ENCODE results near the gene SYCN.
"Not testable (repeated sequence)": the region's sequence is repeated elsewhere in the genome, so short reads cannot be mapped to it uniquely, and the experiment has no call there.

DNA sequence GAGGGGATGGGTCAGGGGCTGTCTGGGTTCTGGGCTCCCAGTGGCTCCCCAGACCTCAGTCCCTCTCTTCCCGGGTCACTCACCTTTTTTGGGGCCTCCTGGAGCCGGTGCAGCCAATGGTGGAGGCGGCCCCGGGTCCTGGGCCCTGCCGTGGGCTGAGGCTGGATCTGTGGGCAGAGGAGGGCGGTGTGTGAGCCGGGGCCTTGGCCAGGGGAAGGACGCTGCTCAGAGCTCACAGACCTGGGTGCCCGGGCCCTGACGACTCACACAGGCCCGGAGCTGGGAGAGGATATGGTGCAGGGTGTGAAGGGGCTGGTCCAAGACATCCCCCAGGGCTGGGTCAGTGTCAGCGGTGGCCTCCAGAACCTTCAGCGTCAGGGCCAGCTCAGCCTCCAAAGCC lies 39.7 kb upstream of the SYCN start:
- not testable (repeated sequence) for TF ChIP-seq EP300, POLR2A (IDR thresholded peaks at IDR 0.05)

Measured in suprapubic skin (tissue), 2 donors.